ENCODE results near the gene FAM222B.
A peak's percentile ranks its signal among the peaks of the same experiment; 100 is the strongest.
"Not testable (repeated sequence)": the region's sequence is repeated elsewhere in the genome, so short reads cannot be mapped to it uniquely, and the experiment has no call there.

Gene FAM222B

DNA sequence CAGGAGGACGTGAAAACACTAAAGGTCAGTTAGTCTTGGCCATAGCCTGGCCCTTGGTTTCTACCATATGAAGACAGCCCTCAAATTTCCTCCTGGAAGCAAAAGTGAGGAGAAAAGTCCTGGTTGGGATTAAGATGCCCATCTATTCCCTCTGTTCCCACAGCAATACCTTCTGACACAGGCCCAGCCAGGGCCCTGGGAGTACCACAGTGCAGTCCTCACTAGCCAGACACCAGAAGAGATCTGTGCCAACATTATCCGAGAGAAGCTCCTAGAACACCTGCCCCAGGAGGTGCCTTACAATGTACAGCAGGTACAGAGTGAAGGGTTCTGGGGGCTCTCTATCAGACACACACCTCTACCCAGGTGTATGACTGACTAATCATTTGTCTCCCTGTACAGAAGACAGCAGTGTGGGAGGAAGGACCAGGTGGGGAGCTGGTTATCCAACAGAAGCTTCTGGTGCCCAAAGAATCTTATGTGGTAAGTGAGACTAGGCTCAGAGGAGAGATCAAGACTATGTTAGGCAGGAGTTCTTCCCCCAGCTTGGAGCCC, 16.3 kb upstream of the FAM222B start:
- Histone ChIP-seq H3K4me1 (ENCODE audit: control insufficient read depth in 2 of 2, insufficient read depth in 2 of 2, low read length in 2 of 2) (peaks cover 9 to 16% of the 10 kb centered on the region in 2 donors), H3K27me3 (ENCODE audit: control insufficient read depth in 2 of 2, insufficient read depth in 2 of 2, low read length in 2 of 2) (no peaks in the 10 kb centered on the region), H3K9me3 (ENCODE audit: control insufficient read depth in 2 of 2, low read length in 2 of 2) (no peaks in the 10 kb centered on the region), H3K4me3 (ENCODE audit: low read length in 2 of 2) (no peak overlapping the region), H3K9ac (ENCODE audit: low read depth in 1 of 2, low read length in 2 of 2) (no peak overlapping the region), H3K27ac (ENCODE audit: low read depth in 2 of 2, low read length in 2 of 2) (no peak overlapping the region), H3K36me3 (ENCODE audit: control insufficient read depth in 2 of 2, insufficient read depth in 2 of 2, low read length in 2 of 2) (peaks cover 25 to 28% of the 10 kb centered on the region in 2 donors)

DNA sequence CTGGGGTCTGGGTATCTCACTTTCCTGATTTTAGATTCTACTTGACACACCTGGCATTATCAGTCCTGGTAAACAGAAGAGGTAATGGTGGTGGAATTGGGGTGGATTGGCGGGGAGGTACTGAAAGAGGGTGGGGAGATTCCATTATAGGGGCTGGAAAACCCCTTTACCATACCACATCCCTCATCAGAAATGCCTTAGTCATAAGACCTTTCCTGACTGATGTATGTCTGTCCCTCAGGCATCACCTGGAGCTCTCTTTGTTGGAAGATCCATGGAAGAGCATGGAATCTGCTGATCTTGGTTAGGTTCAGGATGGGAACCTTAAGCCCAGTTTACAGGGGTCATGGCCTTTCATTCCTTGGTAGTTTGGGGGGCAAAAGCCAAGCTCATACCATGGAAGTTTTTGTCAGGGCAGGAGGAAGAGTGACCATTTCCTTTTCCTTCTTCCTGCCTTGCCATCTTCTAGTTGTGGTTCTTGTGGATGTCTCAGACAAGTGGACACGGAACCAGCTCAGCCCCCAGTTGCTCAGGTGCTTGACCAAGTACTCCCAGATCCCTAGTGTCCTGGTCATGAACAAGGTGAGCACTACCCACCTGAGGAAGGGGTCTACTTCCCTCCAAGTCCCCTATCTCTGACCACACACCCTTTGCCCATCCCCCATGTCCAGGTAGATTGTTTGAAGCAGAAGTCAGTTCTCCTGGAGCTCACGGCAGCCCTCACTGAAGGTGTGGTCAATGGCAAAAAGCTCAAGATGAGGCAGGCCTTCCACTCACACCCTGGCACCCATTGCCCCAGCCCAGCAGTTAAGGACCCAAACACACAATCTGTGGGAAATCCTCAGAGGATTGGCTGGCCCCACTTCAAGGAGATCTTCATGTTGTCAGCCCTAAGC, 15.6 kb upstream of the FAM222B start:
- H3K4me3 ChIP-seq (ENCODE audit: low read length in 2 of 2): no peak overlapping the region
- H3K27ac ChIP-seq (ENCODE audit: low read depth in 2 of 2, low read length in 2 of 2): no peak overlapping the region
- H3K27me3 ChIP-seq (ENCODE audit: control insufficient read depth in 2 of 2, insufficient read depth in 2 of 2, low read length in 2 of 2): no peaks in the 10 kb centered on the region
- peaks cover 9 to 16% of the 10 kb centered on the region in 2 donors for H3K4me1 ChIP-seq (ENCODE audit: control insufficient read depth in 2 of 2, insufficient read depth in 2 of 2, low read length in 2 of 2)
- H3K9me3 ChIP-seq (ENCODE audit: control insufficient read depth in 2 of 2, low read length in 2 of 2): no peaks in the 10 kb centered on the region
- H3K9ac ChIP-seq (ENCODE audit: low read depth in 1 of 2, low read length in 2 of 2): no peak overlapping the region
- peaks cover 25 to 28% of the 10 kb centered on the region in 2 donors for H3K36me3 ChIP-seq (ENCODE audit: control insufficient read depth in 2 of 2, insufficient read depth in 2 of 2, low read length in 2 of 2)

DNA sequence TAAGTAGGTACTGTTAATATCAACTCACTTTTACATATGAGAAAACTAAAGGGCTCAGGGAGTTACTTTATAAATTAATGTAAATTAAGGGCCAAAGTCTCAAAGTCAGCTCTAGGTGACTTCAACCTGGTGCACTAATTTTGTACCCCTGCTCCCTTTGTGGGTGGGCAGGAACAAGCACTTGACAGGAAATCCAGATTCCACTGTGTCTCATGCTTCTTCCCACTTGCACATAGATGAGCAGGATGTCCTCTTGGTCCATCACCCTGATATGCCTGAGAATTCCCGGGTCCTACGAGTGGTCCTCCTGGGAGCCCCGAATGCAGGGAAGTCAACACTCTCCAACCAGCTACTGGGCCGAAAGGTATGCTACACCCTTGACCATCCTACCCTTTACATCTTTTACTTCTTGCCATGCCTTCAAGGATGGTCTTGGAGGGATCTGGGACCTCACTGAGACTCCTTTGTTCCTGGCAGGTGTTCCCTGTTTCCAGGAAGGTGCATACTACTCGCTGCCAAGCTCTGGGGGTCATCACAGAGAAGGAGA, 13.5 kb upstream of the FAM222B start:
- no peak overlapping the region for H3K9ac ChIP-seq (ENCODE audit: low read depth in 1 of 2, low read length in 2 of 2)
- H3K36me3 ChIP-seq (ENCODE audit: control insufficient read depth in 2 of 2, insufficient read depth in 2 of 2, low read length in 2 of 2): peaks cover 25 to 28% of the 10 kb centered on the region in 2 donors
- peaks cover 9 to 10% of the 10 kb centered on the region in 2 donors for H3K4me1 ChIP-seq (ENCODE audit: control insufficient read depth in 2 of 2, insufficient read depth in 2 of 2, low read length in 2 of 2)
- H3K27ac ChIP-seq (ENCODE audit: low read depth in 2 of 2, low read length in 2 of 2): no peak overlapping the region
- H3K27me3 ChIP-seq (ENCODE audit: control insufficient read depth in 2 of 2, insufficient read depth in 2 of 2, low read length in 2 of 2): no peaks in the 10 kb centered on the region
- H3K9me3 ChIP-seq (ENCODE audit: control insufficient read depth in 2 of 2, low read length in 2 of 2): no peaks in the 10 kb centered on the region
- H3K4me3 ChIP-seq (ENCODE audit: low read length in 2 of 2): no peak overlapping the region

DNA sequence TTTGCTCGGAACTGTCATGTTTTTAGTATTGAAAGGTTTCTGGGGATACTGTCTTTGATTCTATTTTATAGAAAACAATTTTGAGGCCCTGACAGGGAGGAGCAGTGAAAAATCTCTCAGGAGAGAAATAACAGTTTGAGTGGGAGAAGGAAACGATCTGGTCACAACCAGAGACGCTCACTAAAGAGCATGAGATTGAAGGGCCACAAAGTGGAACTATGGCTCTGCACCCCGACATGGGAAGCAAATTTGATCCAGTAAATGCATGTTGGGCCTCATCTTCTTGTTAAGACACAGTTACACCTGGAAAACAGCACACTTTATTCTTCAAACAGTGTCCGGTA, 12.7 kb upstream of the FAM222B start:
- Histone ChIP-seq H3K27ac (ENCODE audit: low read depth in 2 of 2, low read length in 2 of 2) (peak overlapping the region; percentile 52 to 63), H3K9ac (ENCODE audit: low read depth in 1 of 2, low read length in 2 of 2) (peak overlapping the region; percentile 66 to 93), H3K27me3 (ENCODE audit: control insufficient read depth in 2 of 2, insufficient read depth in 2 of 2, low read length in 2 of 2) (no peaks in the 10 kb centered on the region)

DNA sequence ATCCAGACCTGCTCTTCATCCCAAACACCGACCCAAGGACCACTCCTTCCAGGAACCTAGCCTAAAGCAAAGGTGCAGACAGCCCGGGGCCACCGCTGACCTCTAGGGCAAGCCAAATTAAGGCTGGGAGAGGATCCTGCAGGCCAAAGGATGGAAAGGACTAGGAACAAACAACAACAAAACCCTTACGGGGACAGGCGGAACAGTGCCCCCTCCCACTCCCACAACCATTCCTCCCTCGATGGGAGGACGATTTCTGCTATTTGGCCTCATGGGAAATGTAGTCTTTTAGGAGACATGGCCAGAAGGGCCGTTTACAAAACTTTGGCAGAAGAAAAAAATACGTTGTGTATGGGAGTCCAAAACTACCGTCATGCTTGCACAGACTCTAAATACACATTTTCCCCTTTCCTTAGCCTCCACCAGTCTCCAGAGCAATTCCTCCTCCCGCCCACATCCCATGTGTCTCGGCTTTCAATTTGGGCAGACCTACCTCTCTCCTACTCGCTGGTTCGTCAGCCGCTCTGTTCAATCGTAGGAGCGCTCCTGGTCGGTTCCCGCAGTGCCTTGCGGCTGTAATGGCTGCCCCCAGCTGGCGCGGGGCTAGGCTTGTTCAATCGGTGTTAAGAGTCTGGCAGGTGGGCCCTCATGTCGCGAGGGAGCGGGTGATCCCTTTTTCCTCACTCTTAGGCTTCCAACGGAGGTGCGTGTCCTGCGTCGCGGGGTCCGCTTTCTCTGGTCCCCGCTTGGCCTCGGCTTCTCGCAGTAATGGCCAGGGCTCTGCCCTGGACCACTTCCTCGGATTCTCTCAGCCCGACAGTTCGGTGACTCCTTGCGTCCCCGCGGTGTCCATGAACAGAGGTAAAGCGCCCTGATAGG, 12.1 kb upstream of the FAM222B start, which contains the start of gene ERAL1:
ERAL1 (plus strand) TSS at position 560 of the 879 bp plus-strand sequence; CDS start at position 579, 19 bp downstream.
- peak within 1 kb of the TSS; percentile 66 to 93 for H3K9ac ChIP-seq (ENCODE audit: low read depth in 1 of 2, low read length in 2 of 2)
- no peaks in the 10 kb centered on the region for H3K27me3 ChIP-seq (ENCODE audit: control insufficient read depth in 2 of 2, insufficient read depth in 2 of 2, low read length in 2 of 2)
- H3K9me3 ChIP-seq (ENCODE audit: control insufficient read depth in 2 of 2, low read length in 2 of 2): no peaks in the 10 kb centered on the region
- peaks cover 20 to 21% of the 10 kb centered on the region in 2 donors for H3K36me3 ChIP-seq (ENCODE audit: control insufficient read depth in 2 of 2, insufficient read depth in 2 of 2, low read length in 2 of 2)
- peaks cover 9 to 10% of the 10 kb centered on the region in 2 donors for H3K4me1 ChIP-seq (ENCODE audit: control insufficient read depth in 2 of 2, insufficient read depth in 2 of 2, low read length in 2 of 2)
- peak within 1 kb of the TSS; percentile 94 to 96 for H3K4me3 ChIP-seq (ENCODE audit: low read length in 2 of 2)
- peak within 1 kb of the TSS; percentile 52 to 63 for H3K27ac ChIP-seq (ENCODE audit: low read depth in 2 of 2, low read length in 2 of 2)

More for the DNA sequence above, 12.7 kb upstream of the FAM222B start:
- H3K4me3 ChIP-seq (ENCODE audit: low read length in 2 of 2): peak overlapping the region; percentile 94 to 96
- peaks cover 9 to 10% of the 10 kb centered on the region in 2 donors for H3K4me1 ChIP-seq (ENCODE audit: control insufficient read depth in 2 of 2, insufficient read depth in 2 of 2, low read length in 2 of 2)
- peaks cover 21 to 23% of the 10 kb centered on the region in 2 donors for H3K36me3 ChIP-seq (ENCODE audit: control insufficient read depth in 2 of 2, insufficient read depth in 2 of 2, low read length in 2 of 2)
- no peaks in the 10 kb centered on the region for H3K9me3 ChIP-seq (ENCODE audit: control insufficient read depth in 2 of 2, low read length in 2 of 2)

DNA sequence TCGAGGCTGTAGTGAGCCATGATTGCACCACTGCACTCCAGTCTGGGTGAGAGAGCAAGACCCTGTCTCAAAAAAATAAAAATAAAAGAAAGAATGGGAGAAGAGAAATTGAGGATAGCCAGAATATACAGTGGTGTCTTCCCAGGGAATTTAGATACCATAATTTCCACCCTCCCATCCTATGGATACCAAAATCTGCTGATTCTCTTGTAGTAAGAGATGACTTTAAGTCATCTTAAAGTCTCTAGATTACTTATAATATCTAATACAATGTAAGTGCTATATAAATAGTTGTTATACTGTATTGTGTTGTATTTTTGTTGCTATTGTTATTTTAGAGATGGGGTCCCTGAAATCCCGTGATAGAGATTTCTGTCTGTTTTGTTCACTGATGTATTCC, 10.7 kb upstream of the FAM222B start:
- Histone ChIP-seq H3K27me3 (ENCODE audit: control insufficient read depth in 2 of 2, insufficient read depth in 2 of 2, low read length in 2 of 2) (no peaks in the 10 kb centered on the region), H3K9me3 (ENCODE audit: control insufficient read depth in 2 of 2, low read length in 2 of 2) (no peaks in the 10 kb centered on the region), H3K4me1 (ENCODE audit: control insufficient read depth in 2 of 2, insufficient read depth in 2 of 2, low read length in 2 of 2) (peaks cover 9 to 10% of the 10 kb centered on the region in 2 donors), H3K27ac (ENCODE audit: low read depth in 2 of 2, low read length in 2 of 2) (no peak overlapping the region), H3K9ac (ENCODE audit: low read depth in 1 of 2, low read length in 2 of 2) (no peak overlapping the region), H3K36me3 (ENCODE audit: control insufficient read depth in 2 of 2, insufficient read depth in 2 of 2, low read length in 2 of 2) (peaks cover 10 to 12% of the 10 kb centered on the region in 2 donors), H3K4me3 (ENCODE audit: low read length in 2 of 2) (no peak overlapping the region)

DNA sequence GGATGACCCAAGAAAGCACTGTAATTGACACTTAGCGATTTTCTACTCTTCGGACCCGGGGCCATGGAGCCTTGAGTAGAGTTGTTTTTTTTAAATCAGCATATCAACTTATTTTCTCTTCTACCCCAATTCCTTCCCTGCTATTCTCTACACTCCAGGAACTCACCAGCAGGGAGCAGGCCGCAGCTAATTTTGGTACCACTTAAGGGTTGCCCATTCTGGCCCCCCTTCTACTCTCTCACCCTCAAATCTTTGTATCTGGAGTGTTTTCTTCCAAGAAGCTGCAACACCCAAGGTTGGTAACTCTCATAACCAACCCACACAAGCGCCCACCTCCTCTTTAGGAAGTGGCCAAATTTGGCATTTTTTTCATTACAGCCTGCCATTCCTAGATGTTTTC, 6.7 kb upstream of the FAM222B start:
- Histone ChIP-seq H3K4me1 (ENCODE audit: control insufficient read depth in 2 of 2, insufficient read depth in 2 of 2, low read length in 2 of 2) (peaks cover 2 to 3% of the 10 kb centered on the region in 2 donors), H3K27me3 (ENCODE audit: control insufficient read depth in 2 of 2, insufficient read depth in 2 of 2, low read length in 2 of 2) (no peaks in the 10 kb centered on the region), H3K36me3 (ENCODE audit: control insufficient read depth in 2 of 2, insufficient read depth in 2 of 2, low read length in 2 of 2) (no peaks in the 10 kb centered on the region), H3K9ac (ENCODE audit: low read depth in 1 of 2, low read length in 2 of 2) (no peak overlapping the region), H3K9me3 (ENCODE audit: control insufficient read depth in 2 of 2, low read length in 2 of 2) (no peaks in the 10 kb centered on the region), H3K4me3 (ENCODE audit: low read length in 2 of 2) (no peak overlapping the region), H3K27ac (ENCODE audit: low read depth in 2 of 2, low read length in 2 of 2) (no peak overlapping the region)

DNA sequence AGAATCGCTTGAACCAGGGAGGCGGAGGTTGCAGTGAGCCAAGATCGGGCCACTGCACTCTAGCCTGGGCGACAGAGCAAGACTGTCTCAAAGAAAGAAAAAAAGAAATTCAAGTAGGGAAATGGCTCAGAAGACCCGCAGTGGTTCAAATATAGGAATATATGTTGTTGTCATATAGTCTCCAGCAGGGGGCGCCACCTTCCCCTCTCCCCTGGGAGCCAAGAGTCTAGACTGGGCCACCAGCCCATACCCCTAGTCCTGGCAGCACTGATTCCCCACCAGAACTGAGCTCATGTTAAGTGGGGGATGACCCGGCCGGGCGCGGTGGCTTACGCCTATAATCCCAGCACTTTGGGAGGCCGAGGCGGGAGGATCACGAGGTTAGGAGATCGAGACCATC, 6.1 kb upstream of the FAM222B start:
- not testable (repeated sequence) for H3K36me3 ChIP-seq (ENCODE audit: control insufficient read depth in 2 of 2, insufficient read depth in 2 of 2, low read length in 2 of 2); H3K27ac ChIP-seq (ENCODE audit: low read depth in 2 of 2, low read length in 2 of 2); H3K9me3 ChIP-seq (ENCODE audit: control insufficient read depth in 2 of 2, low read length in 2 of 2); H3K4me3 ChIP-seq (ENCODE audit: low read length in 2 of 2); H3K4me1 ChIP-seq (ENCODE audit: control insufficient read depth in 2 of 2, insufficient read depth in 2 of 2, low read length in 2 of 2); H3K27me3 ChIP-seq (ENCODE audit: control insufficient read depth in 2 of 2, insufficient read depth in 2 of 2, low read length in 2 of 2); H3K9ac ChIP-seq (ENCODE audit: low read depth in 1 of 2, low read length in 2 of 2)

DNA sequence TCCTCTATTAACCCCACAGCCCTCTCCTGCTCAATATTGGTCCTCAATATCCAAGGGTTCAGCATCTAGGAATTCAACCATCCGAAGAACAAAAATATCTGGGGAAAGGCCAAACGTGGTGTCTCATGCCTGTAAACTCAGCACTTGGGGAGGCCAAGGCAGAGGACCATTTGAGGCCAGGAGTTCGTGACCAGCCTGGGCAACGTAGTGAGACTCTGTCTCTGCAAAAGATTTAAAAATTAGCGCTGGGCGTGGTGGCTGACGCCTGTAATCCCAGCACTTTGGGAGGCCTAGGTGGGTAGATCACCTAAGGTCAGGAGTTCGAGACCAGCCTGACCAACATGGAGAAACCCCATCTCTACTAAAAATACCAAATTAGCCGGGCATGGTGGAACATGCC, 4.1 kb upstream of the FAM222B start:
- H3K4me1 ChIP-seq (ENCODE audit: control insufficient read depth in 2 of 2, insufficient read depth in 2 of 2, low read length in 2 of 2); H3K27ac ChIP-seq (ENCODE audit: low read depth in 2 of 2, low read length in 2 of 2); H3K9ac ChIP-seq (ENCODE audit: low read depth in 1 of 2, low read length in 2 of 2); H3K36me3 ChIP-seq (ENCODE audit: control insufficient read depth in 2 of 2, insufficient read depth in 2 of 2, low read length in 2 of 2); H3K4me3 ChIP-seq (ENCODE audit: low read length in 2 of 2); H3K9me3 ChIP-seq (ENCODE audit: control insufficient read depth in 2 of 2, low read length in 2 of 2); H3K27me3 ChIP-seq (ENCODE audit: control insufficient read depth in 2 of 2, insufficient read depth in 2 of 2, low read length in 2 of 2): not testable (repeated sequence)
